Measurements from ENCODE around the gene DDAH2. TPM values are rescaled to one million over a fixed set of nuclear protein-coding genes. Genes with fewer than 3 reads are reported as not detected.

Gene DDAH2
- total RNA-seq, 2 donors from 2014 or later = 4.7 to 7.3 TPM

DNA sequence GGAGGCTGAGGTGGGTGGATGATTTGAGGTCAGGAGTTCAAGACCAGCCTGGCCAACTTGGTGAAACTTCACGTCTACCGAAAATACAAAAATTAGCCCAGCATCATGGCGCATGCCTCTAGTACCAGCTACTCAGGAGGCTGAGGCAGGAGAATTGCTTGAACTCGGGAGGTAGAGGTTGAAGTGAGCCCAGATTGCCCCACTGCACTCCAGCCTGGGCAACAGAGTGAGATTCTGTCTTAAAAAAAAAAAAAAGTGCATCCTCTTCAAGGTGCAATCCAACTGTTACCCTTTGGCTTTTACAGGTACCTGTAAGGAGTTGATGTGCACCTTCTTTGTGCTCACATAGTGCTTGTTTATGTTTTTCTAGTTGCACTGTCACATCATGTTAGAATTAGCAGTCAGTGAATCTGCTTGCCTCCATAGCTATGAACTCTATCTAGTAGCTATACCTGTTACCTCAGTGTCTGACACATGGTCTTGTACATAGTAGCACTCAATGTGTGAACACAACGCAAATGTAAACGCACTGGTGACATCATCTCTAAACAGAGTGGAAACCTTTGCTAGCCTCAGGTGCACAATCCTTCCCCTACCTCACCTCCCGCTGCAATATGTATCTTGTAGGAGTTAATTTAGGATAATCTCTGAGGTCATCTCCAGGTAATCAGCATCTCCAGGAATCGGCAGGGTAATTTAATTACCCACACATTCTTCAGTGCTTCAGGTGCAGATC, 20.4 kb upstream of the DDAH2 start:
- Mint-ChIP-seq H3K36me3 (ENCODE audit: low read depth) (peaks cover 2% of the 10 kb centered on the region), H3K27me3 (no peaks in the 10 kb centered on the region), H3K4me1 (no peaks in the 10 kb centered on the region), H3K4me3 (no peak overlapping the region), H3K27ac (no peak overlapping the region)
- DNase-seq (no peak), ATAC-seq (no peak)
- H3K9me3 ChIP-seq (ENCODE audit: control insufficient read depth, low read length, poor library complexity, severe bottlenecking) = no peaks in the 10 kb centered on the region

DNA sequence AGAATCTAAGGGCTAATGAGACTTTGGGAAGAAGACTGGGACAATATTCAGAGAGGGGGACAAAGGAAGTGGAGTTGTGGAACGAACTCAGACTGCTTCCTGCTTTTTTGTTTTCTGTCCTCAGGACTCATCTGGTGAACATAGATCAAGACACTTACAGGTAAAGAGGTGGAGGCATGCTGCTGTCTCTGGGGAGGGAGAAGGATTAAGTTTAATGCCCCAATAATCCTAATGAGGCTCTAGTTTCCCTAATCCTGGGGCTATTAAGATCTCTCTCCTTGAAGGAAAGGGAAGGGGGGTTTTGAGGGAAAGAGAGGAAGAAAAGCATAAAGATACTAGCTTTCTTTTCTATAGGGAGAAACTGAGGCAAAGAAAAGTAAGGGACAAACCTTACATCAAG, 15.3 kb upstream of the DDAH2 start:
- Mint-ChIP-seq H3K27ac (no peak overlapping the region), H3K4me1 (peaks cover 20% of the 10 kb centered on the region), H3K4me3 (no peak overlapping the region), H3K36me3 (ENCODE audit: low read depth) (peaks cover 2% of the 10 kb centered on the region), H3K27me3 (no peaks in the 10 kb centered on the region)
- DNase-seq = no peak
- no peaks in the 10 kb centered on the region for H3K9me3 ChIP-seq (ENCODE audit: control insufficient read depth, low read length, poor library complexity, severe bottlenecking)
- no peak for ATAC-seq

DNA sequence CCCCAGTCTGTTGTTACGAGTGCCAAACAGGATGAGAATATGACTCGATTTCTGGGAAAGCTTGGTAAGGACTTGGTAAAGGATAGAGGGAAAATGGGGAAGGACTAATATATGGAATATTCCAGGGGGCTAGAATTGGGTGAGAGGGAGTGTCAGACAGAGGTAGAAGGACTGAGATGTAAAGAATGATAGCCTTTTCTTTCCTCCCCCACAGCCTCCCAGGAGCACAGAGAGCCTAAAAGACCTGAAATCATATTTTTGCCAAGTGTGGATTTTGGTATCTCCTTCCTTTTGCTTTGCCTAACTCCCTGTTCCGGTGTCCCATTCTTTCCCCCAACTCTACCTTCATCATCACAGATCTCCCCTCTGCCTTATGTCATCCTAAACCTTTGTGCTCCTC, 13.8 kb upstream of the DDAH2 start:
- ATAC-seq = no peak
- no peak overlapping the region for H3K4me3 Mint-ChIP-seq
- H3K36me3 Mint-ChIP-seq (ENCODE audit: low read depth) = peaks cover 2% of the 10 kb centered on the region
- no peak overlapping the region for H3K27ac Mint-ChIP-seq
- H3K4me1 Mint-ChIP-seq = peaks cover 35% of the 10 kb centered on the region
- DNase-seq = no peak
- H3K27me3 Mint-ChIP-seq = no peaks in the 10 kb centered on the region
- no peaks in the 10 kb centered on the region for H3K9me3 ChIP-seq (ENCODE audit: control insufficient read depth, low read length, poor library complexity, severe bottlenecking)

DNA sequence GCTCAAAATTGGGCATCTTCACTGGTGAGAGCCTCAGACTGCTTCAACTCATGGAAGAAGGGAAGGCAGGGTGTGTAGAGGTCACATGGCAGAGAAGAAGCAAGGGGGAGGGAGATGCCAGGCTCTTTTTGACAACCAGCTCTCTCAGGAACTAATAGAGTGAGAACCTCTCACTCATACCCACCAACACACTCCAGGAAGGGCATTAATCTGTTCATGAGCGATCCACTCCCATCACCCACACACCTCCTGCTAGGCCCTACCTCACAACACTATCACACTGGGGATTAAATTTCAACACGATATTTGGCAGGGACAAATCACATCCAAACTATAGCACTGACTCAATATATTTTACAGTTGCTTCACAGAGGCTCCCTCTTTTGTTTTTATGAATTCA, 12.7 kb upstream of the DDAH2 start:
- ATAC-seq (no peak), DNase-seq (no peak)
- no peaks in the 10 kb centered on the region for H3K9me3 ChIP-seq (ENCODE audit: control insufficient read depth, low read length, poor library complexity, severe bottlenecking)
- H3K4me1 Mint-ChIP-seq = peaks cover 45% of the 10 kb centered on the region
- no peaks in the 10 kb centered on the region for H3K27me3 Mint-ChIP-seq
- H3K27ac Mint-ChIP-seq = no peak overlapping the region
- no peaks in the 10 kb centered on the region for H3K36me3 Mint-ChIP-seq (ENCODE audit: low read depth)
- peak overlapping the region; percentile 33 for H3K4me3 Mint-ChIP-seq

DNA sequence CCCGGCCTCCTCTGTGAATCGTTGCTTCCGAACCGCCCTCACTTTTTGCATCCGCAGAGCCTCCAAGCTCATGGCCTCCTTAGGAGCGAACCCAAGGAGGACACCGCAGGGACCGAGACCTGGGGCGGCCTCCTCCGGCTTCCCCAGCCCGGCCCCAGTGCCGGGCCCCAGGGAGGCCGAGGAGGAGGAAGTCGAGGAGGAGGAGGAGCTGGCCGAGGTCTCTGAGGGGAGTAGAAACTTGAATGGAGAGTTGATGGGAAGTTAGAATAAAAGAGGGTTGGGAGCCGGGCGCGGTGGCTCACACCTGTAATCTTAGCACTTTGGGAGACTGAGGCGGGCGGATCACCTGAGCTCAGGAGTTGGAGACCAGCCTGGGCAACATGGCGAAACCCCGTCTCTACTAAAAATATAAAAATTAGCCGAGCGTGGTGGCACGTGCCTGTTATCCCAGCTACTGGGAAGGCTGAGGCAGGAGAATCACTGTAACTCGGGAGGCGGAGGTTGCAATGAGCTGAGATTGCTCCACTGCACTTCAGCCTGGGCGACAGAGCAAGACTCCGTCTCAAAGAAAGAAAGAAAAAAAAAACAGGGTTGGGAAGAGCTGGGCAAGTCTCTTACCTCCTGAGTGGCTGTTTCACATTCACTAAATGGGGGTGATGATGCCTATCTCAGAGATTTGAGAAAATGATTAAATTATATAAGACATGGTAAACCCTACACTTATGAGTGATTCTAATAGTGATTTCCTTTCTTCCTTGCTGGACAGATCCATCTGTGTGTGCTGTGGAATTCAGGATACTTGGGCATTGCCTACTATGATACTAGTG, 11.5 kb upstream of the DDAH2 start:
- Mint-ChIP-seq H3K4me3 (peak overlapping the region; percentile 97), H3K36me3 (ENCODE audit: low read depth) (peaks cover 5% of the 10 kb centered on the region), H3K4me1 (peaks cover 53% of the 10 kb centered on the region), H3K27me3 (no peaks in the 10 kb centered on the region), H3K27ac (peak overlapping the region; percentile 96)
- DNase-seq = no peak
- ATAC-seq = no peak
- H3K9me3 ChIP-seq (ENCODE audit: control insufficient read depth, low read length, poor library complexity, severe bottlenecking) = no peaks in the 10 kb centered on the region

DNA sequence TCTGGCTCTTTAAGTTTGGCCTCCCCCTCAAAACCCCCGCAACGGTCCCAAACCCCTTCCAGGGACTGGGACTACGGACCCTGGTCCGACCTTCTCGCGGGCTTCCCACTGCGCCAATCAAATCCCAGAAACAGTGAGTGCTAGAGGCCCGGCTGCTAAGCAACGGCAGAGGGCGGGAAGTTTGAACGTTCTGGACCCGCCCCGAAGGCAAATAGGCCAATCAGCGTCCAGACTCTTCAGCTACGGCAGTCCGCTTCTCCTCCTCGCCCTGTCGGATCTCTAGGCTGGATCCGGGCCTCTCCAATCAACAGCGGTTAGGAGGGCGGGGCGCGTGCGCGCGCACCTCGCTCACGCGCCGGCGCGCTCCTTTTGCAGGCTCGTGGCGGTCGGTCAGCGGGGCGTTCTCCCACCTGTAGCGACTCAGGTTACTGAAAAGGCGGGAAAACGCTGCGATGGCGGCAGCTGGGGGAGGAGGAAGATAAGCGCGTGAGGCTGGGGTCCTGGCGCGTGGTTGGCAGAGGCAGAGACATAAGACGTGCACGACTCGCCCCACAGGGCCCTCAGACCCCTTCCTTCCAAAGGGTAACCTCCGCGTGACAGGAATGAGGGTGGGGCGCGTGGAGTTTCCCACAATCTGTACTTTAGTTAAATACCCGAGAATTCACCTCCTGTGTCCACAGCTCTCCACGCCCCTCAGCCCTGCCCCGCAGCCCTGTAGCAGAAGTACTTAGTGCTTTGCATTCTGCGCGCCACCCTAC, 10.7 kb upstream of the DDAH2 start, which contains the start of gene MSH5:
Gene MSH5, plus strand, starts transcription at position 367 of the 758 bp plus-strand sequence. CDS start 462 bp downstream, outside the sequence.
- peak; percentile 87 to 94 (median 91) for DNase-seq
- Mint-ChIP-seq H3K27me3 (no peaks in the 10 kb centered on the region), H3K4me3 (peak within 1 kb of the TSS; percentile 99), H3K36me3 (ENCODE audit: low read depth) (peaks cover 8% of the 10 kb centered on the region), H3K4me1 (peaks cover 61% of the 10 kb centered on the region), H3K27ac (peak within 1 kb of the TSS; percentile 96)
- no peaks in the 10 kb centered on the region for H3K9me3 ChIP-seq (ENCODE audit: control insufficient read depth, low read length, poor library complexity, severe bottlenecking)
- ATAC-seq = peak; percentile 90

DNA sequence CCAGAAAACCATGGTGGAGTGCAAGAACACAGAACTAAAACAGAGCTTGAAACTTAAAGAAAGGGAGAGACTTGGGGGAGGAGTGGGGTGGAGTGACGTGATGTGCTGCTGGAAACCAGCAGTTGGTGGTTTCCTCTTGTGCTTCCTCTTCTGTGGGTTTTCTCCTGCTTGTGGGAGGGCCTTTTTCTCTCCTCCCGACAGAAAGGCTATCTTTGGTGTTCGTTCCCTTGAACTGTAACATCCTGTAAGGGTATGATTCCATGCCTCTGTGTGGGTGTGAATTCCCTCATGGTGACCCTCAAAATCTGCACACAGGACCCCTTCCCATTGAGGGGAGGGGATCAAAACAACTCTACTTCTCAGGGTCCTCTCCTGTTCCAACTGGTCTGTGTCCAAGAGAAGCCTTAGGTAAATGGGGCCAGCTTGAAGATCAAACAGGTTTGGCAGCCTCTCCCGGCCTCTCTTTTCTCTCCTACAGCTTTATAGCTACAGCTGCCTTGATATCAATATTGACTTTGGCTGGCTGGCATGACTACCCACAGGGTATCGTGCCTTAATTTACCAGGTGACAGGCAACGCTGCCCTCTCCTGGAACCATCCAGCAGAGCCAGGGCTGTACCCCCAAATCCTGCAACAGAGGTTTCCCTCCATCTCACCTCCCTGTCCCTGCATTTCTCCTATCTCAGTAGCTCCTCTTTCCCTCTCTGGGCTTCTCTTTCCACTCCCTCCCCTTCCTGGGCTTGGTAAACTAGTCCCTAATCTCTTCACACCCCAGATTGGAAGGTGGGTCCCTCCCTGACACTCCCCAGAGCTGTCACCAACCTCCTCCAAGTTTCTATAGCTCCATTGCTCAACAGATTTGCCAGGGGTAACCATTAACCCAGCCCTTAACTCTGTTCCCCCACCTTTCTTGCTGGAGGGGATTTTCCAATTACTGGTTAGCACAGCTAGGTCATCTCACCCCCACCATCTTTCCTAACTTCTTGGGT, 9.2 kb upstream of the DDAH2 start:
- DNase-seq = peak; percentile 29 to 54 (median 39)
- H3K27ac Mint-ChIP-seq = peak overlapping the region; percentile 96
- peak; percentile 58 for ATAC-seq
- peak overlapping the region; percentile 99 for H3K4me3 Mint-ChIP-seq
- no peaks in the 10 kb centered on the region for H3K9me3 ChIP-seq (ENCODE audit: control insufficient read depth, low read length, poor library complexity, severe bottlenecking)
- no peaks in the 10 kb centered on the region for H3K27me3 Mint-ChIP-seq
- H3K36me3 Mint-ChIP-seq (ENCODE audit: low read depth) = peaks cover 8% of the 10 kb centered on the region
- peaks cover 67% of the 10 kb centered on the region for H3K4me1 Mint-ChIP-seq

DNA sequence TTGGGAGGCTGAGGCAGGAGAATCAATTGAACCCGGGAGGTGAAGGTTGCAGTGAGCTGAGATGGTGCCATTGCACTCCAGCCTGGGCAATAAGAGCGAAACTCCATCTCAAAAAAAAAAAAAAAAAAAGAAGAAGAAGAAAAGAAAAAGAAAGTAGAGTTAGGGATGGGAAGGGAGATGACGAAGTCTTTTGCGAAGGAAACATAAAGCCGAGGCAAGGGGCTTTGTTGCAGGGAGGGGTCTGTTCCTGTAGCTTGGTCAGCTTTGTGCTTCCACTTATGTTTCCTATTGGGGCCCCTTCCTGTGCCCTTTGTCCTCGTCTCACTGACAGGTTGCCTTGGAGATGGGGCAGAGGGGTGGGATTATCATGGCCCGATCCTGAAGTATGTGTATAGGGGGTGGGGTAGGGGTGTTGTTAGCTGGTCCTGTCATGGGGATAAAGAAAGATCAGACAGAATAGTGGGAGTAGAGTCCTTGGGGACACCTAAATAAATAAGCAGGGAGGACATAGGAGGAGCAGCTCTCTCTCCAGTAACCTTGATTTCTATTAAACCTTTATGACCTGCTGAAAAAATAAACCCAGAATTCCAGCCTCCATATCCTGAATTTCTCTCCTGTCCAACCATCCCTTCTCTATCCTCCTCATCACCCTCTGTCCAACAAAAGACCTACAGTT, 8.4 kb upstream of the DDAH2 start:
- peak overlapping the region; percentile 96 for H3K27ac Mint-ChIP-seq
- peaks cover 62% of the 10 kb centered on the region for H3K4me1 Mint-ChIP-seq
- H3K27me3 Mint-ChIP-seq = no peaks in the 10 kb centered on the region
- no peaks in the 10 kb centered on the region for H3K9me3 ChIP-seq (ENCODE audit: control insufficient read depth, low read length, poor library complexity, severe bottlenecking)
- DNase-seq = no peak
- peaks cover 8% of the 10 kb centered on the region for H3K36me3 Mint-ChIP-seq (ENCODE audit: low read depth)
- ATAC-seq = no peak
- peak overlapping the region; percentile 99 for H3K4me3 Mint-ChIP-seq

DNA sequence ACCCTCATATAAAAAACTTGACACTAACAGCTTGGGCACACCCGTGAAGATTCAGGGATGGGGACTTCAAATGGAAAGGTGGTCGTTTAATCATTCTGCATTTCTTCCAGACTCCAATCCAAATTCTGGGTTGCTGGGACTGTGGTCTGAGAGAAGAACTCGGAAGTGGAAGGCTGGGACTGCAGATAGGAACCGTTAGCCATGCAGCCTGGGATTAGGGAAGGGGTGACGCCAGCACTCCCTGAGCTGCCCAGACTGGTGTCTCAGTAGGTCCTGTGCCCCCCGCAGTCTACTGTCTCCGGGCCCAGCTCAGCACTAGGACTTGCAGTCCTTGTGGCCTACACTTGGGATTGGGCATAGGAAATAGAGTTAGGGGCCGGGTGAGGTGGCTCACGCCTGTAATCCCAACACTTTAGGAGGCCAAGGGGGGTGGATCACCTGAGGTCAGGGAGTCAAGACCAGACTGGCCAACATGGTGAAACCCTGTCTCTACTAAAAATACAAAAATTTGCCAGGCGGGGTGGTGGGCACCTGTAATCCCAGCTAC, 7.7 kb upstream of the DDAH2 start:
- H3K4me3 Mint-ChIP-seq = peak overlapping the region; percentile 99
- ATAC-seq (no peak), DNase-seq (no peak)
- H3K36me3 Mint-ChIP-seq (ENCODE audit: low read depth) = peaks cover 8% of the 10 kb centered on the region
- H3K27ac Mint-ChIP-seq = peak overlapping the region; percentile 96
- H3K4me1 Mint-ChIP-seq = peaks cover 62% of the 10 kb centered on the region
- H3K27me3 Mint-ChIP-seq = no peaks in the 10 kb centered on the region
- no peaks in the 10 kb centered on the region for H3K9me3 ChIP-seq (ENCODE audit: control insufficient read depth, low read length, poor library complexity, severe bottlenecking)

DNA sequence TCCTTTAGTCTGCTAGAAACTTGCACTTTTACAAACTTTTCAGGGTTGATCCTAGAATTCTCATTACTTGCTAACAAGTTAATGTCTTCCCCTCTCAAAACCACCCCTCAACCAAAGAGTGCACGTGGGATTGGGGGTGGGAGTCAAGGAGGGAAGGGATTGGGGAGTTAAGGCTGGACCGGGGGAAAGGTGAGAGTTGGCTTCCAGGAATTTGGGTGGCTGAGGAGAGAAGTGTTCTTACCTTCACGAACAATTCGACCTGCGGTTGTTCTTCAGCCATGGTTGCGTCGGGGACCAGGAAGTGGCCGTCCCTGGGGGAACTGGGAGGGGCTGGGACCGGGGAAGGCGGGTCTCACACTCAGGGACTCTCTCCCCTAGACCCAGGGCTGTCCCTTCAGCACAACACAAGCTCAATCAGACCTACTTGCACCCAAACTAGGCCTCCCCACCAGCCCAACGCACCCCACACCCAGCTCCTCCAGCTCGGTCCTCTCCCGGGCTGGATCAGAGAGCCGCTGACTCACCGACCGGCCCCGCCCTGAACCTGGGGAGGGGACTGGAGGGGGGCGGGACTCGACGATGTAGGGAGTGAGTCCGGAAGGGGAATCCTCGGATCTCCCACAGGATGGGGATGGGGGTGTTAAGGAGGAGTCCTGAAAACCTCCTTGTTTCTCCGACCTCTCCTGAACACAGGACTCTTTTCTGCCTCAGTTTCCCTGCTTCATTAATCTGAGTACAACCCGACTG, 7.1 kb upstream of the DDAH2 start, which contains the start of gene CLIC1:
Gene CLIC1, minus strand, starts transcription at position 510 of the 747 bp plus-strand sequence. Its CDS starts 230 bp downstream, at position 280.
- ATAC-seq (peak; percentile 16), DNase-seq (peak in 2 of 3 donors; percentile 62 to 65)
- Mint-ChIP-seq H3K4me1 (peaks cover 62% of the 10 kb centered on the region), H3K27me3 (no peaks in the 10 kb centered on the region), H3K36me3 (ENCODE audit: low read depth) (peaks cover 8% of the 10 kb centered on the region), H3K4me3 (peak within 1 kb of the TSS; percentile 99), H3K27ac (peak within 1 kb of the TSS; percentile 96)
- H3K9me3 ChIP-seq (ENCODE audit: control insufficient read depth, low read length, poor library complexity, severe bottlenecking) = no peaks in the 10 kb centered on the region

DNA sequence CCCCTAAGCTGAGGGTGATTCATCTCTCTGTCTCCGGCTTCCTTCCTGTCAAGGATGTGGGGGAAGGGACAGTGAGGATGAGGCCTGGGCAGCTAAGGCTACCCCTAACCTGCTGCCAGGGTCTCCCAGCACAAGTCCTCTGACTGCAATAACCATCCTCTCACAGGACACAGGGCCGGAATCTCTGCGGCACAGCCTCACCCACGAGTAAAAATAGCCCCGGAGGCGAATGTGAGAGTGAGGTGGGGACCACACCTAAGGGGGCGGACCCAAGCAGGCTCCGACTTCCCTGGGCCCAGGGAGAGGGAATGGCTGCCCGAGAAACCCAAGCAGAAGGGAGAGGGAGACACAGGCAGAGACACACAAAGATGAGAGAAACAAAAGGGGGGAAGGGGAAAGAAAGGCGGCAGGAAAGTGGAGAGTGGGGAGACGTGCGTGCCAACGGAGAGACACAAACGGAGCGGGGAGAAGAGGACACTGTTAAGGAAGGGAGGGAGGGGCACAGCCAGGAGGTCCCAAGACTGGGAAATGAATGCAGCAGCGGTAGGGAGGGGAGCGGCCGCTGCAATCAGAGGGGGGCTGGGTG, 5.8 kb upstream of the DDAH2 start:
- Mint-ChIP-seq H3K4me1 (peaks cover 60% of the 10 kb centered on the region), H3K36me3 (ENCODE audit: low read depth) (peaks cover 11% of the 10 kb centered on the region), H3K27ac (peak overlapping the region; percentile 96), H3K4me3 (peak overlapping the region; percentile 99), H3K27me3 (no peaks in the 10 kb centered on the region)
- H3K9me3 ChIP-seq (ENCODE audit: control insufficient read depth, low read length, poor library complexity, severe bottlenecking) = no peaks in the 10 kb centered on the region
- DNase-seq (peak in 1 of 3 donors; percentile 47), ATAC-seq (peak; percentile 19)

All from T-helper 17 cell (primary cell).